ES-I3 (cell line): Measurements from ENCODE around the gene ATP8B3.

ENCODE experiments used
- H3K36me3 ChIP-seq: 2 replicates; pipeline ENCODE4 v1.6.1; 2013; ENCODE audit warnings: mild to moderate bottlenecking, low read length, control low read depth, moderate library complexity; ENCODE audit not compliant: insufficient read depth
- H3K4me1 ChIP-seq: 2 replicates; pipeline ENCODE4 v1.6.1; 2013; ENCODE audit warnings: mild to moderate bottlenecking, control low read depth, low read length; ENCODE audit not compliant: insufficient read depth
- H3K9ac ChIP-seq: 2 replicates; pipeline ENCODE4 v1.6.1; 2013; ENCODE audit warnings: low read depth, mild to moderate bottlenecking, low read length, moderate library complexity
- H3K9me3 ChIP-seq: 2 replicates; pipeline ENCODE4 v1.6.1; 2013; ENCODE audit warnings: mild to moderate bottlenecking, low read length, moderate library complexity; ENCODE audit not compliant: control insufficient read depth, insufficient read depth

Gene ATP8B3

GRCh38 chr19:1752757-1753728 is 59.0 kb downstream of the ATP8B3 start, which contains the start of gene ONECUT3:
ONECUT3 (plus strand) TSS chr19:1753506; CDS start chr19:1753663, 157 bp downstream.
- H3K9ac ChIP-seq = no peak within 1 kb of the TSS
- no peaks in the 10 kb centered on the region; the same call in 1 of the 2 replicates for H3K4me1 ChIP-seq
- no peaks in the 10 kb centered on the region for H3K36me3 ChIP-seq
- H3K9me3 ChIP-seq = no peaks in the 10 kb centered on the region

DNA sequence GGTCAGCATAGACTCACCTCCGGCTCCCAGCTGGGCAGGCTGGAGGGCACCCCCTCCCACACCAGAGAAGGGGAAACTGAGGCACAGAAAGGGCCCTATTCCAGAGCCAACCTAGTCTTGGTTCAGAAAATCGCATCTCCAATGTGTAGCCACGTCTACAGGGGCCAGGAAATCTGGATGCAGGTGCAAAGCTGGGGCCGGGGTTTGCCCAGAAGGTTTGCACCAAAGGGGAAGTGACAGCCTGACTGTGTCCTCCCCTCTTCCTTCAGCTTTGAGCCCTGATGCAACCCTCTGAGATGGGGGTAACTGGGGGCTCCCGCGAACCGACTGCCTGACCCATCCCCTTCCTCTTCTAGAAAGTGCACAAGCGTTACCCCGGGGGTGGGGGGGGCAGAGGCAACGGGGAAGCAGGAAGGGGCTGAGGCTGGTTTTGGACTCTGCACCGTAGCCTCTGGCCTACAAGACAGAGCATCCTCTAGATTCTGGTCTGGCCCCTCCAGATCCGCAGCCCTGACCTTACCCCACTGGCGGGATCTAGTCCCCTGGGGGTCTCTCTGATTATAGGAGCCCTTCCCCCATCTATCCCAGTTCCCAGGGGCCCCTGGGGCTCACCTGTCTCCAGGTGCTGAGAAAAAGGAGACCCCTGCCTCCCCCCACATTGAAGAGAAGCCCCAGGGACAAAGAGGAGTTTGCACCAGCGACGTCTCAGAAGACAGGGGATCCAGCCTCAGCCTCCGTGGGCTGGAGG is 59.9 kb downstream of the ATP8B3 start:
- Histone ChIP-seq H3K9me3 (no peaks in the 10 kb centered on the region), H3K9ac (no peak overlapping the region), H3K4me1 (no peaks in the 10 kb centered on the region; the same call in 1 of the 2 replicates), H3K36me3 (no peaks in the 10 kb centered on the region)

- H3K4me1 ChIP-seq = no peaks in the 10 kb centered on the region; the same call in 1 of the 2 replicates
- no peak overlapping the region for H3K9ac ChIP-seq
- no peaks in the 10 kb centered on the region for H3K36me3 ChIP-seq
- no peaks in the 10 kb centered on the region for H3K9me3 ChIP-seq
Observed at GRCh38 chr19:1751367-1752008, 60.6 kb downstream of the ATP8B3 start.

DNA sequence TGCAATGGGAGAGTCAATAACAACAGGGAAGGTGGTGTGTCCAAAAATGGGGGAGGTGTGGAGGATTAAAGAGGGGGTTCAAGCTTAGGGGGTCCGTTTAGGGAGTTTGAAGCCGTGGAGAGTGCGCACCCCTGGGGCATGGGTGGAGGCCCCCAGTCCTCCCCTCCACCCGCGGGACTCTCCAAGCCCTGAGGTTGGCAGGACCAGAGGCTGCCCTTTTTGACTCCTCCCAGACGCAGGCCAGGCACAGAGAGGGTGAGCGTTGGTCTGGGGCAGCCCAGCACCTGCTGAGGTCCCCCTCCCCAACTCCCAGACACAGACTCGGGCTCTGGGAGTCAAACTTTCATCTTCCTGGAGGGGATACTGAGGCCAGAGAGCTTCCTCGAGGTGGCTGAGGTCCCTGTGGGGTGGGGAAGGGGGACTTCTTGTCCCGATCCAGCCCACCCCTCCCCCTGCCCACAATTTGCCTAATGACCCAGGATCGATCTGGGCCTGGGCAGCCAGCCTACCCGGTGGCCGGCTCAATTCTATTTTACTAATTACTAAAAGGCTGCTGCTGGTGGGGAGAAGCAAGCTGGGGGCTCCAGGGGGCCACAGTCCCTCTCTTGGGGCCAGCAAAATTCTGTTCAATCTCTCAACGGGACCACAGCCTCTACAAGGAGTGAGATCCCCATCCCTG is 61.6 kb downstream of the ATP8B3 start:
- Histone ChIP-seq H3K9ac (no peak overlapping the region), H3K4me1 (no peaks in the 10 kb centered on the region; the same call in 1 of the 2 replicates), H3K36me3 (no peaks in the 10 kb centered on the region), H3K9me3 (no peaks in the 10 kb centered on the region)

DNA sequence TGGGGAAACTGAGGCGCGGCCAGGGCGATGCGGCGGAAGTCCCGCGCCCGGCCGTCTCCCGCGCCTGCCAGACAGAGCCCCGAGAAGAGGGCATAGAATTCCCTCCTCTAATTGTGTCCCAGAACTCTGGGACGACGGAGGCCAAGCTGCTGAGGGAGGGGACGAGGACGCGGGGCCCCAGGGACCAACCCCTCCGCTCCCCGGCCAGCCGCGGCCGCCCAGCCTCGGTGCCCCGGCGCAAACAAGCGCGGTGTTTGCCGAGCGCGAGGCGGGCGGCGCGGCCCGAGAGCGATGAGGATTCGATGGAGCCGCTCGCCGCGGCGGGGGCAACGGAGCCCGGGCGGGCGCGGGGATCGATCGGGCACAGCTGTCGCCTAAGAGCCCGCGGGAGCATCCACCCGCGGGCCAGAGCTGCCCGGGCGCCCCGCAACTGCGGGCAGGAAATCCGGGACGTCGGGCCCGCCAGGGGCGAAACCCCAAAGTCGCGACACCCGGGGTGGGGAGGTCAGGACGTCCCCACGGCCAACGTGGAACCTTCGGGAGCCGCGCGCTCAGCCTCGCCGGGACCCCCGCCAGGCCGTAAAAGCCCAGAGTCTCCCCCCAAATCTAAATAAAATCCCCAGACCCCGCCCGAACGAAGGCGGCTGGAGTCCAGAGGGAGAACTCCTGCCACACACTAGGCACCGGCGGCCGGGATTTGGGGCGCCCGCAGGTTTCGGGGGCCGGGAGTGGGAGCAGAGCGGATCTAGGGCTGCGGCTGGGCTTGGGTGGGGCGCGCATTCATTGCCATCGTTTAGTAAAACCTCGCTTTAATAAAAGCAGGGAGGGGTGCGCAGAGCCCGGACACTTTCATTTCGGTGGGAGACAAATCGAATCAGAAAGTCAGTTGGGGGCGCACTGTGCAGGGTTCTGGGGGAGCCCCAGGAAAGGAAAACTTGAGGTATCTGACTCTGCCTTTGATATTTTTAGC is 62.4 kb downstream of the ATP8B3 start:
- H3K36me3 ChIP-seq = no peaks in the 10 kb centered on the region
- H3K9ac ChIP-seq = peak overlapping the region; percentile 45; the same call in 1 of the 2 replicates
- H3K9me3 ChIP-seq = no peaks in the 10 kb centered on the region
- no peaks in the 10 kb centered on the region; the same call in 1 of the 2 replicates for H3K4me1 ChIP-seq

DNA sequence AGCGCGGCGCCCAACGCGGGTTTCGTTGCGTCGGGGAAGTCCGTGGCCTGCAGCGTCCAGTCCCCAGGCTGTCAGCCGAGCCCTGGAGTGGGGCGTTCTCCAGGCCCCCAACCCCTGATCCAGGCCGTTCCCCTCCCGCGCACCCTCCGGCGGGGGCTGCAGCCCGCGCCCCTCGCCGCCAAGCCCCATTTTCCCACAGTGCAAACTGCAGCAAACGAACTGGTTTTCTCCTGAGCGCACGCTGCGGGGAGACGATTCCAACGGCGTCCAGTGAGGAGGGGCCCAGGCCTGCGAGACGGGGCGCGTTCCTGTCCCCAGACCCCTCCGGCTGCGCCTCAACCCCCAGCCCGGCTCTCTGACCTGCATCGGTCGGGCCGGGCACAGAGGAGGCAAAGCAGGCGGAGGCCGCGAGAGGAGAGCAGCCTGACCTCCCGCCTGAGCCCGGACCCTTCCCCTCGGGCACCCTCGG is 63.2 kb downstream of the ATP8B3 start:
- H3K9ac ChIP-seq = peak overlapping the region; percentile 45; the same call in 1 of the 2 replicates

DNA sequence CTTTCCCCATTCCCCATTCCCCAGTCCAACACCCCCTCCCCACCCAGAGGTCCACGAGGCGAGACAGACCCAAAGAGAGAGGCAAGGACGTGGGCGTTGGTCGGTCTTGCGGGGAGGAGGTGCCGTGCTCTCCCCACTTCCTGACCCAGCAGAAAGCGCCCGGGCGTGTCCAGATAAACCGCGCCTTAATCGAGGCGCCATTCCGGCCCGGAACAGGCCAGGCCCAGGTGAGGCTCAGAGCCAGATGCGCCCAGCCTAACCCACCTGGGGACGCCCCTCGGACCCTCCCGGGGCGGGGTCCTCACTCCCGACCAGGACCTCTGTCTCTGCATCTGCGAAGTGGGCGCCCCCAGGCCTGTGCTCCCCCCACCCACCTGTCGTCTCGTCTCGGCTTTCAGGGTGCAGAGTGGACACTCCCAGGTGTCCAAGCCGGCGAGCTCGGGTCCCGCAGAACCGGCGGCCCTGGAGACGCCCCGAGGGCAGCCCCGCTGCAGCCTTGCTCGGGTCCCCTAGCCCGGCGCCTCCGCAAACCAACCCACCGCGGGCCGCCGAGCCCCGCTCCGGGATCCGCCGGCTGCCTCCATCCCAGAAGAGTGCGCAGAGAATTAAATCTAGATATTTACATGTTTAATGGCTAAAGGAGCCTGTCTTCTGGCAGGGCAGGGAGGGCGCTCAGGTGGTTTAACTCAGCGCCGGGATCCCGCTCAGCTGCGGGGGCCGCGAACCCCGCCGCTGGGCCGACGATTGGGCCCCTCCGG is 63.8 kb downstream of the ATP8B3 start:
- H3K4me1 ChIP-seq = no peaks in the 10 kb centered on the region; the same call in 1 of the 2 replicates

More for the DNA sequence above, 63.2 kb downstream of the ATP8B3 start:
- Histone ChIP-seq H3K9me3 (no peaks in the 10 kb centered on the region), H3K36me3 (no peaks in the 10 kb centered on the region), H3K4me1 (no peaks in the 10 kb centered on the region; the same call in 1 of the 2 replicates)

DNA sequence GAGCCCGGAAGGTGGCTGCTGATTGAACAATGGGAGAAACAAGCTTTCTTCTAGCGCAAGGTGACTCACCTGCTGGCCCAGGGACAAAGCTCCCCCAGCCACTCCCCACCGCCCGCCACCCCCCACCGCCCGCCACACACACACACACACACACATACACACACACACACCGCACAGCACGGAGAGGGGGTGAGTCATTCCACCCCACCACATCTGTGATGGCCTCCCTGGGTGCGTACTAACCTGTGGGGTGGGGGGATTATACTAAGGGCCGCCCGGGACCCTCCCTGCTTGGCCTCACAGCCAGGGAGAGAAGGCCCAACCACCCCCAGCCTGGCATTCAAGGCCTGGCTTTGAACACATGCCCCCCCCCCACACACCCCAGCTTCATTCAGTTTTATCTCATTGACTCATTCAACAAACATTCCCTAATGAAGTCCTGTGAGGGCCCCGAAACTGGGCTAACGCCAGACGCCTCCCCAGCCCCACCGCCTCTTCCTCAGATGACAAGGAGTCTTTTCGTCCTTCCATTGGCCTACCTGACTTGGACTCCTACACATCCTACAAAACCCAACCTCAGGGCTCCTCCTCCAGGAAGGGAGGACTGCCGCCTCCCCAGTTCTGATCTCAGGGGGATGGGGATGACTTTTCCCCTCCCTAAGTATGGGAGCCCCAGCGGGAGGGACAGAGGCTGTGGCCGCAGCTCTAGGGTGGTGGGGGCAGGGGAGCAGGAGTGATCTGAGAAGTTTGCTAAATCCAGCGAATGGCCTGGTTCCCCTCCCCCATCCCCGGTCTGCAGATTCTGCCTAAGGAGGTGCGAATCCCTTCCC is 64.6 kb downstream of the ATP8B3 start:
- Histone ChIP-seq H3K9ac (peak overlapping the region; percentile 45; the same call in 1 of the 2 replicates), H3K4me1 (no peaks in the 10 kb centered on the region; the same call in 1 of the 2 replicates), H3K9me3 (no peaks in the 10 kb centered on the region), H3K36me3 (no peaks in the 10 kb centered on the region)

More for the DNA sequence above, 63.8 kb downstream of the ATP8B3 start:
- Histone ChIP-seq H3K9ac (peak overlapping the region; percentile 45; the same call in 1 of the 2 replicates), H3K9me3 (no peaks in the 10 kb centered on the region), H3K36me3 (no peaks in the 10 kb centered on the region)

DNA sequence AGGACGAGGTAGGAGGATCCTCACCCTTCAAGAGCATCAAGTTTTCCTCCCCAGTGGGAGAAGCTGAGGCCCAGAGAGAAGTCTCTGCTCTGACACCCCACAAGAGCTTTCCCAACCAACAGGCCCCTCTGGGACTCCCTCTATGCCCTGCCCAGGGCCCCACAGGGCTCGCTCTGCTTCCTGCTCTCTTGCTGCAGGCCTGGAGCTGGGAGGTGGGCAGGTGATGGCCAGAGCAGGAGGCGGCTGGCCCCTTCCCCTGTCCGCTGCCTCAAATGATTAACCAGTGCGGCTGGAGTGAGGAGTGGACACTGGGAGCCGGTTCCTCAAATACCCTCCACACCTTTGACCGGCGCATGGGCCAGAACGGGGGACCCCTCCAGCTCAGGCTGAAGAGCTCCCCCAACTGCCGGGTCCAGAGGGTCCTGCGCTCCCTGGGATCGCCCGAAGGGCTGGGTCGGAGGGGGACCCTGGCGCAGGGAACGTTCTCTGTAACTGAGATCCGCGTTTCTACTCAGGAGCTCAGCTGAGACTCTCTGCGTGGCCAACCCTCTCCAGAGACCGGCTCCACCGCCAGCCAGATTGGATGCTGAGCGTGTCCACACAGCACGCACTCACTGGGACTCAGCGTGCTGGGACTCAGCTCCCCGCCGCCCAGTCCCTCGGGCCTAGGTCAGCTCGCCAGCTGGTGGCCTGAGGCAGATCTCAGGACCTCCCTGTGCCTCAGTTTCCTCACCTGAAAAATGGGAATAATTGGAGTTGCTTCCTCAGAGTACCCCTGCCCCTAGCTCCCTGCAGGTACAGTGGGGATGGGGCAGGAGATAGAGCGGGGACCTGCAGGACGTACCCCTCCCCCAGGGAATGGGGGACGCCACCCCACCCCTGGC is 65.4 kb downstream of the ATP8B3 start:
- no peaks in the 10 kb centered on the region; the same call in 1 of the 2 replicates for H3K4me1 ChIP-seq
- H3K36me3 ChIP-seq = no peaks in the 10 kb centered on the region
- peak overlapping the region; percentile 7; the same call in 1 of the 2 replicates for H3K9ac ChIP-seq
- H3K9me3 ChIP-seq = no peaks in the 10 kb centered on the region

- H3K9me3 ChIP-seq = no peaks in the 10 kb centered on the region
- peak overlapping the region; percentile 39 for H3K9ac ChIP-seq
- H3K36me3 ChIP-seq = no peaks in the 10 kb centered on the region
- no peaks in the 10 kb centered on the region; the same call in 1 of the 2 replicates for H3K4me1 ChIP-seq
Observed at GRCh38 chr19:1745589-1746031, 66.5 kb downstream of the ATP8B3 start.
